Measurements from ENCODE around the gene ZNF239.
"Not testable (repeated sequence)": the region's sequence is repeated elsewhere in the genome, so short reads cannot be mapped to it uniquely, and the experiment has no call there.

ZNF239 gene

GRCh38 chr10:43585046-43585445 is 10.6 kb upstream of the ZNF239 start:
- DNase-seq (ENCODE audit: low read depth, low spot score) = no peak
- H3K27ac ChIP-seq = no peak overlapping the region

GRCh38 chr10:43584051-43584450 is 9.6 kb upstream of the ZNF239 start:
- no peak for DNase-seq (ENCODE audit: low read depth, low spot score)
- no peak overlapping the region for H3K27ac ChIP-seq

- no peak overlapping the region for H3K27ac ChIP-seq
- no peak for DNase-seq (ENCODE audit: low read depth, low spot score)
These were observed 2.2 kb upstream of the ZNF239 start for GRCh38 chr10:43576580-43576979.

- no peak overlapping the region for H3K27ac ChIP-seq
- no peak for DNase-seq (ENCODE audit: low read depth, low spot score)
These were observed 1.6 kb upstream of the ZNF239 start for GRCh38 chr10:43576062-43576461.

- H3K27ac ChIP-seq = no peak overlapping the region
- no peak for DNase-seq (ENCODE audit: low read depth, low spot score)
These were observed 490 bp upstream of the ZNF239 start for GRCh38 chr10:43574906-43575305.

- no peak overlapping the region for H3K27ac ChIP-seq
These were observed 991 bp downstream of the ZNF239 start for GRCh38 chr10:43573250-43574000.

GRCh38 chr10:43570971-43571370 is 3.4 kb downstream of the ZNF239 start:
- DNase-seq (ENCODE audit: low read depth, low spot score) = no peak
- no peak overlapping the region for H3K27ac ChIP-seq

More at GRCh38 chr10:43573250-43574000, 991 bp downstream of the ZNF239 start:
- DNase-seq (ENCODE audit: low read depth, low spot score) = no peak

- H3K27ac ChIP-seq = no peak overlapping the region
- no peak for DNase-seq (ENCODE audit: low read depth, low spot score)
These were observed 4.7 kb downstream of the ZNF239 start for GRCh38 chr10:43569681-43570080.

GRCh38 chr10:43557214-43557613 is 17.2 kb downstream of the ZNF239 start:
- no peak overlapping the region for H3K27ac ChIP-seq
- no peak for DNase-seq (ENCODE audit: low read depth, low spot score)

- not testable (repeated sequence) for H3K27ac ChIP-seq; DNase-seq (ENCODE audit: low read depth, low spot score)
These were observed 30.7 kb downstream of the ZNF239 start for GRCh38 chr10:43543746-43544145.

GRCh38 chr10:43524434-43525247 is 49.8 kb downstream of the ZNF239 start:
- DNase-seq (ENCODE audit: low read depth, low spot score) = no peak
- no peak overlapping the region for H3K27ac ChIP-seq
